Stimulated activated CD8-positive, alpha-beta memory T cell treated with anti-CD3 and anti-CD28 coated beads, Interleukin-4, amount 100 ng/mL, for 24 hours (primary cell): ENCODE results near the gene RMDN3.

Experiments
- DNase-seq: peaks from one replicate; pipeline ENCODE4 v3.0.0-alpha.2; 2020; ENCODE audit warnings: low read depth

Gene RMDN3

DNA sequence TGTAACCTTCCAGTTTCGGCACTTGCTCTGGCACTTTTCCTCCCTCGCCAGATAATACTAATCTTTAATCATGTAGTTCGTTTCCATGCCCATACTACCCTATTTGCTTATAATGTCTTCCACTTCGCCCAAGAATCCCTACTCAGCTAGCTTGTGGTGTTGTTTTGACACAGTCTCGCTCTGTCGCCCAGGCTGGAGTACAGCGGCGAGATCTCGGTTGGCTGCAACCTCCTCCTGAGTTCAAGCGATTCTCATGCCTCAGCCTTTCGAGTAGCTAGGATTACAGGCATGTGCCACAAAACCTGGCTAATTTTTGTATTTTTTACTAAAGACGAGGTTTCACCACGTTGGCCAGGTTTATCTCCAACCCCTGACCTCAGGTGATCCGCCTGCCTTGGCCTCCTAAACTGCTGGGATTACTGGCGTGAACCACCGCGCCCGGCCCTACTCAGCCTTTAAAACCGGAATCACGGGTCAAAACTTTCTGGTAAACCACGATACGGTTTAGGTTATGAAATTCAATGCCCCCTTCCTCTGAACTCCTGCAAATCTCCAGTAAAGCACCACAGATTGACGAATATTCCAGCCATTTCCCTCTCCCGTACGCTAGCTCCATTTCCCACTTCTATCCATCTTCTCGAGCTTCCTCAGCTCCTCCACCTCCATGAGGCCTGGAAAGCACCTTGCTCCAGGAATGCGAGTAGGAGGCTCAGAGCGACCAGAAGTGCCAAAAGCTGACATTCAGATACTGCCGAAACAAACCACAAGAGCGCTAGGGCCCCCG is 61.0 kb downstream of the RMDN3 start:
- no peak for DNase-seq

DNA sequence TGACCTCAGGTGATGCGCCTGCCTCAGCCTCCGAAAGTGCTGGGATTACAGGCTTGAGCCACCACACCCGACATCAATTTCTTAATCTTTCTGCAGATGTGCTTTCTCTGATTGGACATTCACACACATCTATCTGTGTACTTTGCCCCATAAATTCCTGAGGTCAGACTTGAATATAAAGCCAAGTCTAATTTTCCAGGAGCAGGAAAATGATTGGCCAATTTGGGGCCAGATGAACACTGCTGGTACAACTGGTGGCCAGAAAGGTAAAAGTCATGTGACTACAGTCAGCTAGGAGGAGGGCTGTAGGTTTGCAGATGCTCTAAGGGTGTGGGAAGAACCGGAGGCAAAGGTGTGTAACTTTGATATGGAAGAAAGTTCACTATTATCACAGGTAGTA is 63.3 kb downstream of the RMDN3 start:
- no peak for DNase-seq

DNA sequence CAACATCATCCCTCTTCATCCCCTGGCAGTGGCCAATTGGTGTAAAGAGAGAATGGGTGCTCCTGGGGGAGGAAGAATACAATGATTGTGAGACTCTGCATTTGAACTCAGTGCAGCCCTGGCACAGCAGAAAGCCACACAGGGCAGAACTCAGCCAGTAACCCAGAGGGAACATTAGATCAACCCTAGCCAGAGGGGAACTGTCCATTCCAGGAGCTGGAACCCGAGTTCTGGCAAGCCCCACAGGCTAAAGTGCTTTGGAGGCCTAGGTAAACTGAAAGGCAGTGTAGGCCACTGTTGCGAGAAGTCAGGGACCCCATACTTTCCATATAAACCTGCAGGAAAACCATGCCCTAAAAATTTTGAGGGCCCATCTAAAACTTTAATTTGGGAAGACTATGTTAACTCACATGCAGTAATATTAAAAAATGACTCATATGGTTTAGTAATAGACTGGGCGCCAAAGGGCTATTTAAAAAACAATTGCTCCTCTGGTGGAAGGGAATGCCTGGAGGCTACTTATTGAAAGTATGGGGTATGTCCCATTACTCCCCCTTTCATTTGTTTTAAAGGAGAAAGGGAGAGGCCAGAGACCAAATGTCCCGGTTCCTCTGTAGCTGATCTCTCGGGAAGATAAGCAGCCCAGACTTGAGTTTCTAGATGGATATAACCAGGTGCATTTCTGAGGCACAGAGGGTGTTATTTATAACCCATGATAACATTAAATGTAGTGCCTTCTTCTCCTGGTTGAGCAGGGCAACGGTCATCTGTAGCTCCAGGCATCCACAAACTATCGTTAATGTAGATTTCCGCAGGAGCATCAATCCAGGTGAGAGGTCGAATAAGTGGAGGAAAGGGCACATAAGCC is 65.9 kb downstream of the RMDN3 start:
- no peak for DNase-seq
